GM21723 (cell line): Measurements from ENCODE around the gene LRMDA.

Source experiments
- ATAC-seq: cut with Tn5 transposase; IDR thresholded peaks from one replicate; pipeline ENCODE4 v1.9.1; 2021; ENCODE audit warnings: mild to moderate bottlenecking, moderate library complexity; ENCODE audit not compliant: unreplicated experiment

LRMDA gene

DNA sequence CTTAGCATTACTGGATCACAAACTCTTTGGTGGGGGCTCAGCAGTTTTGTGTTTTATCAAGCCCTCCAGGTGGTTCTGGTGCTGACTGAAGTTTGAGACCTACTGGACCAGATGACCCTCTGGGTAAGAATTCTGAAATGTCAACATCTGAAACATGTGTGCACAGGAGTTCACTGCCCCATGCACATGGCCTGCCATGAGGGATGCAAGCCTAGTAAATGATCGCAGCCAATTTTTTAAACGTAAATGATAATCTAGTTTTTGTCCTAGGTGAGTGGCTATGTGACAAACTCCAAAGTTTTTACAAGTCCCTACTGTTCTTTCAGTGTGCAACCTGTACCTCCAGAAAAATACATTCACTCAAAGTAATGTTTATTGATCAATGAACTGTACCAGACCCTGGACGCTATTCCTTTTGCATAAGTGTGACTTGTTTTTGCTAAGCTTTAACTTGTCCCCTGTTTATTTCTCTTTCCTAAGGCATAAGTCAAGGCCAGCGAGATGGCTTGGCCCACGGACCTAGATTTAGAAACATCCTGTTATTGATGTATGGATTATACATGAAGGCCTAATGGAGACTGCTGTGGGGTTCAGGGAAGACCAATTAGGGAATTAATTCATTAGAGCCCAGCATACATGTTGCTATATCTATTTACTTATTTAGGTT, 531.1 kb downstream of the LRMDA start:
- ATAC-seq: no peak

GRCh38 chr10:75967491-75967890, 536.1 kb downstream of the LRMDA start:
- no peak for ATAC-seq

DNA sequence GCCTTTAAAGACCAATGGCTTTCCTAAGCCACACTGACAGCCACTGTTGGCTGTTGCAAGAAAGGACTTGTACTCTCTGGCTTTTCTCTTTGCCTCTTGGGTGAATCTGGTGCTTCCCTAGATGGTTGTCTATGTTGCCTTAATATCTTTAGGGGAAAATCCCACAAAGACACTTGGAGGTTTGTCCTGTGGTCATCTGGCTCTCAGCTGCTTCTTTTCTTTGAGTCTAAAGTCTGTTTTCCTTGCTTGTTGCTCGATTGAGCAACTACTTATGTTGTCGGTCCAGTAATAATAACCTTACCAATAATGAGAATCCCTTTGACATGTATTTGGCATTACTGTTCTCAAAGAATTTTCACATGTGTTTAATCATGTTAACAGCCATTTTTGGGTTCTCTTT, 537.6 kb downstream of the LRMDA start:
- no peak for ATAC-seq

DNA sequence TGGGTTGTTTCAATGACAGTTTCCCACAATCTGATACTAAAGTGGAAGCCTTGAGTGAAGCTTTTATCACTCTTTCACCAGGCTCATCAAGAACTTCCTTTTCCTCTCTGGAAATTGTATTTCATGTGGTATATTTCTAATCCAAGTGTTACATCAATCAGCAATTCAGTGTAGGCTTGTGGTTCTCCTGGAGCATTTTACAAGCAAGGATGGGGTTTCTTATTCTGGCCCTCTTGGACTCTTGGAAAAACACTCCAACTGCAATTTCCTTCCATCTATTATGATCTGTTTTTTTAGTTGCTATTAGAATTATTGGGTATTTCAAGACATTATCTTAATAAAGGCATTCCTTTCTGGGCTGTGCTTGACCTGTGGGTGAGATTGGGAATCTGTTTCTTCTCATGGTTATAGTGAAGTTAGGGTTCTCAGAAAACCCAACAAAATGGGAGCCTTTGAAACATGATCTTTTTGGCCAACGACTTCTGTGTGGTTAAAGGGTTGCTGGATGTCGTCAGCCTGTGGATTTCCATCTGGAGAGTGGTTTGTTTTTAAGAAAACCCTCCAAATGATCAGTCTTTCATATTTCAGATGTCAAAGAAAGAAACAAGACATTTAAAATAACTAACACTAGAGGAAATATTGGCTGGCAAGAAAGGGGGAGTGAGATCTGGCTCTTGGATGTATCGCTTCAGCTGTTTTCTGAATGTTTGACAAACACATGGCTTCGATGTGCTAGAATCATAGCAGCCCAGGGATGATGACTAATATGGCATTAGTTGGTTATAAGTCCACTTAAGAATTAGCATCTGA, 540.2 kb downstream of the LRMDA start:
- ATAC-seq: no peak

- no peak for ATAC-seq
Observed at GRCh38 chr10:75972491-75973276, 541.3 kb downstream of the LRMDA start.

DNA sequence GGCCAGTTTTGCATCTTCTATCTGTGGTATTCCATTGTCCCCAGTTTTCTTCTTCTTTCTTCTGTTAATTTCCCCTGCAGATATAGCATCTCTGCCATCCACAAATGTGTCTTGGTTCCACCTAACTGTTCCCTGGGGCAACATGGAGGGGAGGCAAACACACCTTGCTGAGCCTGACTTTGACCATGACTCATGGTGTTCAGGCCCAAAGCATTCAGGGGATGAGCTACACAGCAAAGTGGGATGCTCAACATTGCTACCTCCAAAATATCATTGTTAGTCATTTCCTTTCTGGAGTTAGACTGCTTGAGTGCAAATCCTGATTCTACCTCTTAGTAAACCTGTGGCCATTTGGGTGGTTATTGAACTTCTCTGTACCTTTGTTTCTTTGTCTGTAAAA, 542.7 kb downstream of the LRMDA start:
- ATAC-seq: no peak

DNA sequence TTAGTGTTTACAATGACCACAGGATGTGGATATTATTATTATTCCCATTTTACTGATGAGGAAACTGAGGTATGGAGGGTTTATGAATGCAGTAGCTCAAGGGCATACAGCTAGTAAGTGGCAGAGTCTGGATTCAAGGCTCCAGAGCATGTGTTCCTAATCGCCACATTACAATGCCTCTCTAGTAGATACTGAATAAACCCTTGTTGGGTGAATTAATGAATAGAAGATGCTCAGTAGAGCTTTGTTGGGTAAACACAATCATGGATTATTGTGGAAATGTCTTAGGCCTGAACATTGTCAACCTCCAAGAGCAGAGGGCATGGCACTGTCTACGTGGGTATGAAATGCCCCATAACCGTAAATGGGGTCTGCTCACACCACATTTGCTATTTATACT, 545.3 kb downstream of the LRMDA start:
- no peak for ATAC-seq

DNA sequence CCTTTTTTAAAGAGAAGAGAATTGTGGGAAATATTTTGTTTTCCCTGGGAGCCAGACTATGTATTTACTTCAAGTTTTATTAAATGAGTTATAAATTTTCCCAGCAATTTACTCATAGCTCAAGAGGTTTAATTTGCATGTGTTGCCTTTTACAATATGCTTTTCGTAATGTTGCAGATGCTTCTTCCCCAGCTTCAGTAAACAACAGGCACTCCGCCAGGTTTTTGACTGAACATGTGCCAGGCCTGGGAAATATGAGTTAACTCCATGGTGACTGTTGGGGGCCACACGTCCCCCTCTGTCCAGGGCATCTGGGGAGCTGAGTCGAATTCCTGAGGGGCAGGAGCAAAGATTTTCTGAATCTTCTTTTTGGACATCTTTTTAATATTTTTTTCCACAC, 545.7 kb downstream of the LRMDA start:
- ATAC-seq: no peak

DNA sequence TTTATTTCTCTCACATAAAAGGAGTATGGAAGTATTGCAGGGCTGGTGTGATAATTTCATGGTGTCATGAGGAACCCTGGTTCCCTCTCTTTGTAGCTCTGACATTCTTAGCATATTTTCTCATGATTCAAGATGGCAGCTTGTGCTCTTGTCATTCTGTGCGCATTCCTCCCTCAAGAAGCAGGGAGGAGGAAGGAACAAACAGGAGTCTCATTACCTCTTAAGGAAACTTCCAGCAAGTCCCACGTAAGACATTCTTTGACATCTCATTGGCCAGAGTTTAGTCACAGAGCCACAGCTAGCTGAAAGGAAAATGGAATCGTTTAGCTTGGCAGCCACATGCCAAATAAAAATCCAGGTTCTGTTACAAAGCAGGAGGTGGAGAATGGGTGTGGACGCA, 546.8 kb downstream of the LRMDA start:
- ATAC-seq: no peak

DNA sequence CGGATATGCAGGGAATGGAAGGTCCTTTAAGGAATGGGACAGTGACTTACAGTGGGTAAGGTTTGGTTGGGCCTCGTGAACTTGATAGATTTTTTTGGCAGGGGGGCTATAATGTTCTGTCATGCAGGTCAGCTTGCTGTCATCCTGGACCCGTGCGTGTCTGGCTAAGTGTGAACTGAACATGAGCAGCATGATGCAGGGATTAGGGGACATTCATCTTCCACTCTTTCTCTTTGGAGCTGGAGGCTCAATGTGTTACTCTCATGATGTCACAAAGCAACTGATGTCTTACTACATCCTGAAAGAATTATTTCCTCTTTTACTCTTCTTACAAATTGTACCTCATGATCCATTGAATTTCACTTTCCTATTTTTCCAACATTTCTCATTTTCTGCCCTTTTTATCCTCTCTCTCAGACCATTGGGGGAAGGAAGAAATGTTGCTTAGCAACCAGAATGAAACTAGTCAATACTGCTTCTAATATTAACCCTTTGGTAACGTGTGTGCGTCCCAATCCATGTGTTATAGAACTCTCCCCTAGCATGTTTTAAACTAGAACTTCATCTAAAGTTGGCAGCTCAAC, 549.1 kb downstream of the LRMDA start:
- ATAC-seq: no peak

DNA sequence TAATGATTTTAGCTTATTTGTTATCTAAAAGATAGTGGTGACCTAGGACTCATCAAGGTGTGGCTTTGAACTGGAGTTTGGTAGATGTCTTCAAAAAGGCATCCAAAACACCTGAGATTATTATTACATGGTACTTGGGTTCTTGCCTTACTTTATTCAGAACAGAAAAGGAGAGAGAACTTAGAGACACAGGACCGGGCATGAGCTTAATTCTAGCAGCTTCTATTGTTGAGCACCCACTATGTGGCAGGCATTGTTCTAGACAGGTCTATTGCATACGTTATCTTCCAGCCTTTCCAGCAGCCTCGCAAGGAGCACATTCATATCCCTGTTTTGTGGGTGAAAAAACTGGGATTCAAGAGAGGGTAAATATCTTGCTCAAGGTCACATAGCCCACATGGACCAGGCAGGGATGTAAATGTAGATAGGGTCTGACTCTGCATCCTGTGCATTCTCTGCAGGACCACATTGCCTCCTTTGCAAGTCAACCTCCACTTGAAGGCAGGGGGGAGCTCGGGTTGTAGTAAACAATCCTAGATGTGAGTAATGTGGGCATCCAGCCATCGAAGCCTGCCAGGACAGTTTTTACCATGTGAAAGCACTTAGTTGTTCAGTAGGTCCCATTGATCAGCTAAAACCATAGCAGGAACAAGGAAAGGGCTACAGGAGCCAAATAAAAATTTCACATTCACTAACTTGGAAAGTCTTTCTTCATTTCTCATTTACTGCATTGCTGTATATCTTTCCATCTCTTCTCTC, 551.4 kb downstream of the LRMDA start:
- ATAC-seq: no peak

DNA sequence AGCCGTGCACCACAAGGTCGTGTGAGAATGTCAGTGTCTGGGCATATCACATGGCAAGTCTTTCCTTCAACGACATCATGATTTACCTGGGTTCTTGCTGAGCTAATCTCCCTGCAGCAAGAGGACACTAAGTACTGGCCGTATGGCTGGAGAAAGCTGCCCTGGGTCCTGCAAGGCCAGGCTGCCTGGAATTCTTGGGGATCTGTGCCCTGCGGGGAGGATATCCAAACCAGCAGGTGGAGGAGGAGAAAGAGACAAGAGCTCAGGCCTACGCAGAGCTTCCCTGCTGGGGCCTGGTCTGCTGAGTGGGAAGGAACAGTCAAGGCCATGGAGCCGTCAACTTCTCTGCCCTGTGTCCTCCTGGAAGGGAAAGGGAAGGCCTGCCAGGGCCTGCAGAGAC, 552.6 kb downstream of the LRMDA start:
- no peak for ATAC-seq

DNA sequence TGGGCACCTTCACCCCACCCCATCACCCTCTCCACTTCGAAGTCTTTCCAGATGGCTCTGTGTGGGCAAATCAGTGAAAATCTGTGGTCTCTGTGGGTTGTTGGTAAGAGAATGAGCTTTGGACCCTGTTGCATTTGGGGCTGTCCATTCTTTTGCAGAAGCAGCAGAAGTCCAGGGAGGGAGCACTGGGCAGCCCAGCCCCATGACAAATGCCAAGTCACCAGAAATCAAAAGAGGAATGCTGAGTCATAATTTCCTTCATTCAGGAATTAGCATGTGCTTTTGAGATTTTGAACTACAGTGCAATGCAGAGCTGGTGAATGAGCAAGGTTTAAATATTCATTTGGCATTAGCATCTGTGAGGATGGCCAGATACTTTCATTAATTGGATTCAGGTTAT, 556.2 kb downstream of the LRMDA start:
- ATAC-seq: no peak

DNA sequence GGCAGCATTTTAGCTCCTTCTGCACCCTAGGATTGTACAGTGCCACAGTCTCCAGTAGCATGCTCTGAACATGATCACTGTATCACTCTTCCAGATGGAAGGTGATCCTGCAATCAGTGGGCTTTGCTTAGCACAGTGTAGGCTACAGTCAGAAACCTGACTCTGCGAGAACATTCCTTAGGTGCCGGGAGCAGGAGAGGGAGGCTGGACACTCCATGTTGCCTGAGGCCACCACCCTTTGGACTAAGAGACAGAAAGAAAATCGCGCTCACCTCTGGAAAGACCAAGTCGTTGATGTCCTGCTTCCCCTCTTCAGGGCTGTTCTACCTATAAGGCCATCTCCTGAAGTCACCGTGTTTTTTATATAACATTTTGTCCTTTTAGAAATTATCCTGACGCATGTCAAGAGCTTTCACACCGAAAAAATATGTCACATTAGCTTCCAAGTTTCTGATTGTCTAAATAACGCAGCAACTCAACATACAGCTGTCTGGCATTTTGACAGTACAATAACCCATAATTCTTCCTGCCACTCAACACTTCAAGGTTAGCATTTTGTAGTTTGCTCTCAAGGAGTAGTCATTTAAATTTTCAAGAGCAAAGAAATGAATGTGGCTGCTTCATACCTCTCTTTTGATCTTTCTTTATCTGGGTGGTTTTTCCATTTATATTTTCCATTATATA, 563.1 kb downstream of the LRMDA start:
- ATAC-seq: no peak

- no peak for ATAC-seq
Observed at GRCh38 chr10:75995041-75995430, 563.6 kb downstream of the LRMDA start.

- no peak for ATAC-seq
Observed at GRCh38 chr10:75995720-75996119, 564.3 kb downstream of the LRMDA start.

GRCh38 chr10:75999001-75999400, 567.6 kb downstream of the LRMDA start:
- no peak for ATAC-seq

GRCh38 chr10:75999515-76000209, 568.2 kb downstream of the LRMDA start:
- no peak for ATAC-seq

DNA sequence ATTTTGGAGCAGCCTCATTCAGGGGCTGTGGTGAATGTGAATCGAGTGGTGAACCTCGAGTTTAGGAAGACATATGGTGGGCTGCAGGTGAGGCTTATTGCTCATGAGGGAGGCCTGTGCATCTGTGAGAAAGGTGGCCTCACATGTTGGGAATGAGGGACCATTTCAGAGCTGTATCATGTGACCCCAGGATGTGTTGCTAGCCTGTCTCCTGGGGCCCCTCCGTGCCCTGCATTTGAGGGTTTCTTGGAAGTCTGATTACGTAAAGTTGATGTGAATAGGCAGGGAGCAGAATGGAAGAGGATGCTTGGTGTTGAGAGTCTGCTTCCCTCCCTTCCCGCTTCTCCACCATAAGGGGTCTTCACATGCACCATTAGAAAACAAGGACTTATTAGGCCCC, 569.1 kb downstream of the LRMDA start:
- no peak for ATAC-seq

DNA sequence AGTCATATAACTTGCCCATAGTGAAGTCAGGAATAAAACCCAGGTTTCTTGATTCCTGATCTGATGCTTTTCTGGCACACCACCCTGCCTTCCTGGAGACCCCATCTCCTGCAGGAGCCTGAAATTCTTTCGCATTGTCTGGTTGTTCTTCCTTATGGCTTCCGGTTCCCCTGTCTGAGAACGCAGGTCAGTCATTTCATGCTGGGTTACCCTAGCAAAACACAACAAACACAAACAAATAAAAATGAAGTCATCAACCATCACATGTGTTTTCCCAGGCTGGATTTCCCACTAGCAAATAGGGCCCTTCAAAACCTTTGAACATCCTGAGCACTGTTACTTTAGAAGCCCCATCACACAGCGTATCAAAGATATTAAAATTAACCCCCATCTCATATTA, 569.6 kb downstream of the LRMDA start:
- no peak for ATAC-seq
